ENCODE data around the gene NOL11.
A peak's percentile ranks its signal among the peaks of the same experiment; 100 is the strongest.
"Not testable (repeated sequence)": the region's sequence is repeated elsewhere in the genome, so short reads cannot be mapped to it uniquely, and the experiment has no call there.

NOL11 gene

GRCh38 chr17:67702861-67703260 is 14.9 kb upstream of the NOL11 start:
- H3K36me3 ChIP-seq (ENCODE audit: control insufficient read depth in 2 of 2, insufficient read depth in 1 of 2, low read length in 2 of 2); H3K9me3 ChIP-seq (ENCODE audit: control insufficient read depth, insufficient read depth, low read depth, low read length); POLR2A ChIA-PET; H3K27ac ChIP-seq (ENCODE audit: extremely low read depth, low read depth, low read length); H3K4me3 ChIP-seq (ENCODE audit: low read depth, low read length); H3K4me1 ChIP-seq (ENCODE audit: control insufficient read depth, insufficient read depth, low read length): not testable (repeated sequence)
- TF ChIP-seq ZSCAN4 (tag by site-specific recombination; IDR thresholded peaks at IDR 0.05) (0 out of 2 replicates have a peak, but pooled peaks have one; percentile 41), ZNF121 (tag by site-specific recombination; IDR thresholded peaks at IDR 0.05) (peak; percentile 65; the same call in 1 of the 2 replicates)
- CTCF ChIA-PET, result interaction anchor here (0.8 to 1.1 kb wide), 2 partner anchors 13 to 325 kb away, joined by 3 to 4 read pairs; no protein-coding TSS in a partner anchor

- ChIA-PET CTCF (interaction anchor here (0.6 to 2.5 kb wide), 5 partner anchors 10 to 328 kb away, joined by 3 to 11 read pairs (median 4); no protein-coding TSS in a partner anchor), POLR2A (interaction anchor here (2.0 kb wide), 1 partner anchor 10 kb away, joined by 9 read pairs; the partner anchor contains the start of gene NOL11)
- Histone ChIP-seq H3K4me3 (ENCODE audit: low read depth, low read length) (no peak overlapping the region), H3K4me1 (ENCODE audit: control insufficient read depth, insufficient read depth, low read length) (peaks cover 7% of the 10 kb centered on the region; the same call in 1 of the 2 replicates), H3K27ac (ENCODE audit: extremely low read depth, low read depth, low read length) (no peak overlapping the region), H3K36me3 (ENCODE audit: control insufficient read depth in 2 of 2, insufficient read depth in 1 of 2, low read length in 2 of 2) (no peaks in the 10 kb centered on the region), H3K9me3 (ENCODE audit: control insufficient read depth, insufficient read depth, low read depth, low read length) (no peaks in the 10 kb centered on the region)
- no peak for TF ChIP-seq ZNF580 (tag by site-specific recombination; IDR thresholded peaks at IDR 0.05)
- no peak for TF ChIP-seq ZBTB26 (tag by site-specific recombination; optimal IDR thresholded peaks at IDR 0.05)
- TF ChIP-seq SCRT2 (tag by site-specific recombination; IDR thresholded peaks at IDR 0.05), result no peak
- no peak for TF ChIP-seq KLF16 (tag by site-specific recombination; IDR thresholded peaks at IDR 0.05)
- TF ChIP-seq WT1 (tag by site-specific recombination; IDR thresholded peaks at IDR 0.05), result no peak
- TF ChIP-seq ZNF658 (tag by site-specific recombination; IDR thresholded peaks at IDR 0.05), result no peak
- no peak for TF ChIP-seq SP7 (tag by site-specific recombination; IDR thresholded peaks at IDR 0.05)
Observed at GRCh38 chr17:67707442-67707841, 10.3 kb upstream of the NOL11 start.

DNA sequence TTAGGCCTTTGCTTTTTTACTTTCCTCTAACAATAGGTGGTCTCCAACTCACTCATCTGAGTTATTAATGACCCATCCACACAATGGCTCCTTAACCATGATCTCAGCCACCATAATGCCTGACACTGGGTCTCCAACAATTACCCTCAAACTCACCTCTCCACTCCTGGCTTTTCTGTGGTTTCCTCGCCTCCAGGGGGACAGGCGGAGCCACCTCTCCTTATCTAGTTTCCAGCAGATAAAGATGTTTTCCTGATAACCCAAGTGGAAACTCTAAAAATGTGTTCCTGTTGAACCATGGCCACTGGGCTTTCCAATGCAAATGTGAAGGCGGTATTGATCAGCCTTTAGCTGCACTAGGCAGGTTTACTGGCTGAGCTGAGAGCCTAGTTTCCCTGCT is 9.4 kb upstream of the NOL11 start:
- CTCF ChIA-PET, result interaction anchor here (0.6 to 1.9 kb wide), 4 partner anchors 14 to 366 kb away, joined by 3 to 4 read pairs (median 4); no protein-coding TSS in a partner anchor
- POLR2A ChIA-PET, result interaction anchor here (1.2 to 2.0 kb wide), 2 partner anchors 8 to 9 kb away, joined by 3 to 9 read pairs; partner anchors contain the start of gene NOL11
- TF ChIP-seq ZNF114 (tag by site-specific recombination; IDR thresholded peaks at IDR 0.05) (no peak), ZNF645 (tag by site-specific recombination; IDR thresholded peaks at IDR 0.05) (no peak), REPIN1 (tag by site-specific recombination; IDR thresholded peaks at IDR 0.05; ENCODE audit: low read depth) (no peak), KLF17 (tag by site-specific recombination; IDR thresholded peaks at IDR 0.05) (no peak), ZNF404 (tag by site-specific recombination; IDR thresholded peaks at IDR 0.05) (no peak), TRIM28 (IDR thresholded peaks at IDR 0.05; ENCODE audit: borderline replicate concordance, low read length) (no peak)

More for the DNA sequence above, 9.4 kb upstream of the NOL11 start:
- Histone ChIP-seq H3K4me1 (ENCODE audit: control insufficient read depth, insufficient read depth, low read length) (peaks cover 7% of the 10 kb centered on the region; the same call in 1 of the 2 replicates), H3K4me3 (ENCODE audit: low read depth, low read length) (no peak overlapping the region), H3K36me3 (ENCODE audit: control insufficient read depth in 2 of 2, insufficient read depth in 1 of 2, low read length in 2 of 2) (no peaks in the 10 kb centered on the region), H3K27ac (ENCODE audit: extremely low read depth, low read depth, low read length) (no peak overlapping the region), H3K9me3 (ENCODE audit: control insufficient read depth, insufficient read depth, low read depth, low read length) (no peaks in the 10 kb centered on the region)
